ENCODE measurements around the gene NT5M.

NT5M gene

DNA sequence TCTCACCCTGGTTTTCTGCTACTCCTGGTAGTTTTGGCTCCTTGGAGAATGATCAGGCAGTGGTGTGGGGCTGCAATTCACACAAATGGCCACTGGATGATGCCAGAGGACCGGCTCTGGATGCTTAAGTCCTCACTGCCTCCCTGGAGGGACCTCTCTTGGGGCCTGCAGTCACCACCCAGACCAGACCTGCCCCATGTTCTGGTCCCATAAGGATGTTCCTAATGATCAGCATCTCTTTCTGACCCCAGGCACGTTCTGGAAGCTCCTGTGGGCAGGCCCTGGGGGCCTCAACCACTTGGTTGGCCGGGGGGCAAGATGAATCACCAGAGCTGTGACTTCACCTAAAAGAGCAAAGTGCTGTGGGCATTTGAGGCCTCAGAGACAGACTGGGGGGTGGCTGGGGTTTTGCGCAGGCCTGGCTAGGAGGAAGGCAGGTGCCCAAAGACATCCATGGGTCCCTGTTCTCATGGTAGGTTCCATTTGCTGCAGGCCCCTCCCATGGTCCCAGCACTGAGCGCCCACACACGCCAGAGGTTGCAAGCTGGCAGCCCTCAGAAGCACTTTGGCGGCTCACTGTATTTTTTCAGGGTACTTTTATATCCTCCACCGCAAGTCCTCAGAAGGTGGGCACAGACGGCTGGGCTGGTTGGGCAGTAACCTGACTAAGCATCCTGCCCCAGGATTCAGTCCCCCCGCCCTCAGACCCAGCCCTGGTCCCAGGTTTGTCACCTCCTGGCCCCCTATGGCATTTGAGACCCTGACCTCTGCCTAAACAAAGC lies 53.2 kb downstream of the NT5M start:
- peak; percentile 60 for DNase-seq

DNA sequence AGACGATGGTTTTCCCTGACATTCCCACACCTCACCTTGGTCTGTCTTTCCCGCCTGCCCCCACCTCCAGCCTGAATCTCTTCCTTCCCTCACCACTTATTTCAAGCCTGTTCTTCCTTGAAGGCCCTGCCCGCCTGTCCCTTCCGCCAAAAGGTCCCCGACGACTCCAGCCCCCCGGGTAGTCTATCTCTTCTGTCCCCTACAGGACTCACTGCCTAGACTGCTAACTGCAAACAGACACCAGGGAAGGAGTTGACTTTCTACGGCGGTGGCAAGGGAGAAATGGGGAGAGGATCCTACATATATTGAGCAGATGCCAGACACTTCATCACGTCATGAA lies 53.7 kb downstream of the NT5M start:
- no peak for DNase-seq

DNA sequence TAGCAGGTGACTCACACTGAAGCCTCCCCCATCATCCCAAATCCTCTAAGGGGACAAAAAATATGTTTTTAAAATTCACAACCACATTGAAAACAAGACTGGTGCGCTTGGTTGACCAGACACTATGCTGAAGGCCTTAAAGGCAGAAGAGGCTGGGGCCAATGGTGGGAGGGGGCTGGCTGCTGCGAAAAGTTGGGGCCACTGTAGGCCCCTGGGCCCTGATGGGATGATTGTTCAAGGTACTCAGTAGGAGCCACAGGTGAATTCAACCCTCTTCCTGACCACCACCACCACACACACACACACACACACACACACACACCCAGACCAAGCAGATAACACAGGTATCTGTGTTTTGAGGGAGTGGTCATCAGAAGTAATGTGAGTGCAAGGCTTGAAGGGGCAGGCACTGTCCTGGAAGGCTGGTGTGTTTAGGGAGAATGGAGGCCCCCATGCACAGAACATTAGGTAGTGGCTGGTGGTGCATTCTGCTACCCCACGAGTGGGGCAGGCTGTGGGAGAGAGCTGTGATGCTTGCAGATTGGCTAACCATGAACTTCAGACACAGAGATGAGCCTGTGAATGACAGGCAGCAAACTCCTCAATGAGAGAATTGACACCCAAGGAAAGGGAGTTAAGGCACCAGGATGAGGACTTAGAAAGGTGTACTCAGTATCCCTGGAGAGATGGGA lies 55.0 kb downstream of the NT5M start:
- DNase-seq: no peak

GRCh38 chr17:17358866-17359265 lies 55.7 kb downstream of the NT5M start:
- DNase-seq: no peak

DNA sequence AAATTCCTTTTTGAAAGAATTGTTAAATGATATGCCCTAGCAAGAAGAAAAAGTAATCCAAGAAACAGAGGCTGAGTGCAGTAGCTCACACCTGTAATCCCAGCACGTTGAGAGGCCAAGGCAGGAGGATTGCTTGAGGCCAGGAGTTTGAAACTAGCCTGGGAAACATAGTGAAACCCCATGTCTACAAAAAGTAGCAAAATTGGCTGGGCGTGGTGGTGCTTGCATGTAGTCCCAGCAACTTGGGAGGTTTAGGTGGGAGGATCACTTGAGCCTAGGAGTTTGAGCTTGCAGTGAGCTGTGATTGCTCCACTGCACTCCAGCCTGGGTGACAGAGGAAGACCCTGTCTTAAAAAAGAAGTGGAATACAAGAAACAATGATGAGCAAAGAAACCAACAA lies 56.1 kb downstream of the NT5M start:
- no peak for DNase-seq

- DNase-seq: no peak
Measured at GRCh38 chr17:17360087-17360730, 57.0 kb downstream of the NT5M start.

- no peak for DNase-seq
Measured at GRCh38 chr17:17361543-17361866, 58.3 kb downstream of the NT5M start.

DNA sequence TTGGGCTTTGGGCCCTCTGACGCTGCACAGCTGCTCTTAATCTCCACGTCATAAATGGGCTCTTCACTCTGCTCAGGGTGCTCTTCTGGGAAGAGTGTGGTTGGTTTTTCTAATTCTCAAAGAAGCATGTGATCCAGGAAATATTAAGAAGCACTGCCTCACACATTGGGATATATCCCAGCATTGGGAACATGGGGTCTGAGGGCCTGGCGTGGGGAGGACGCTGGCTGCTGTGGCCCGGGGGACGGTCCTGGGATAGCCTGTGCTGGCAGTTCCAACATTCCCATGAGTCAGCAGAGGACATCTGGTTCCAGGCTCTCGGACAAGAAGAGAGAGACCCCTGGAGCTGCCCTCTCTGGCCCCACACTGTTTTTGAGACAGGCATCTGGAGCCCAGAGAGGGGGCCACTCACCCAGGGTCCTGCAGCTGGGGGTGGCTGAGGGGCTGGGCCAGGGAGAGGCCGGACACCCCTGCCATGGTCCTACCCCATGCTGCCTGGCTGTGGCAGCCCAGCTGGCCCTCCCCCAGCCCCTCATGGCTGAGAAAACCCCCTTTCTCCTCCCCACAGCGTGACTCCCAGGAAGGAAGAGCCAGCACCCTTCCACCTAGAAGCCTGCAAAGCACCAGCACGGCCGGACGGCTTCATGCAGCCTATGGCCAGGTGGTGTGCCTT lies 58.8 kb downstream of the NT5M start:
- DNase-seq: peak; percentile 23

- DNase-seq: no peak
Measured at GRCh38 chr17:17362540-17362930, 59.4 kb downstream of the NT5M start.

- no peak for DNase-seq
Measured at GRCh38 chr17:17363638-17364337, 60.6 kb downstream of the NT5M start.

GRCh38 chr17:17364338-17364667 lies 61.1 kb downstream of the NT5M start:
- no peak for DNase-seq

- no peak for DNase-seq
Measured at GRCh38 chr17:17365476-17366110, 62.4 kb downstream of the NT5M start.

DNA sequence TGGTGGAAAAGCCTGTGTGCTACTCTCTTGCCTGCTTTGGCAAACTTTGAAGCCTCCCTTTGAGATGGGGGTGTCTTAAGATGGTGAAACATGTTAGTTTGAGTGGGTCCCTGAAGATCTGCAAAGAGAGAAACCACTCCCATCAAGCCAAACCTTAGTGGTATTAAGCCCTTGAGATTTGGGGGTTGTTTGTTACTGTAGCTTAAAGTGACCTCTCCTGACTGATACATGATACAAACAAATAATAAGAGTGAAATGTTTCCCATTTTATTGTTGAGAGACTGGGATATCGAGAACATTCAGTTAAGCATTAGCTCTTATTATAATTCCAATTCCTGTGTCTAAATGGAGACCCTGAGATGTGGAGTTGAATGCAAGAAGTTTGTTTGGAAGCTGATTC lies 63.1 kb downstream of the NT5M start:
- DNase-seq: no peak

GRCh38 chr17:17366941-17367875 lies 64.0 kb downstream of the NT5M start:
- DNase-seq: no peak

- no peak for DNase-seq
Measured at GRCh38 chr17:17367931-17368330, 64.8 kb downstream of the NT5M start.

GRCh38 chr17:17370711-17371110 lies 67.5 kb downstream of the NT5M start:
- no peak for DNase-seq

GRCh38 chr17:17372856-17373520 lies 69.8 kb downstream of the NT5M start:
- no peak for DNase-seq

DNA sequence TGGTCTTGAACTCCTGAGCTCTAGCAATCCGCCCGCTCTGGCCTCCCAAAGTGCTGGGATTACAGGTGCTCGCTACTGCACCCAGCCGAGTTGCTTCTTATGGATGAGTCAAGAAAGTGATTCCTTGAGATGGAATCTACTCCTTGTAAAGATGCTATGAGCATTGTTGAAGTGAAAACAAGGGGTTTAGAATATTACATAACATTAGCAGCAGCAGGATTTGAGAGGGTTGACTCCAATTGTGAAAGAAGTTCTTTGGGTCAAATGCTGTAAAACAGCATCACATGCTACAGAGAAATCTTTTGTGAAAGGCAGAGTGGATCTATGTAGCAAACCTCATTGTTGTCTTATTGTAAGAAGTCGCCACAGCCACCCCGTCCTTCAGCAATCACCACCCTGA lies 72.7 kb downstream of the NT5M start:
- DNase-seq: peak; percentile 14

GRCh38 chr17:17376362-17376761 lies 73.2 kb downstream of the NT5M start:
- DNase-seq: no peak

DNA sequence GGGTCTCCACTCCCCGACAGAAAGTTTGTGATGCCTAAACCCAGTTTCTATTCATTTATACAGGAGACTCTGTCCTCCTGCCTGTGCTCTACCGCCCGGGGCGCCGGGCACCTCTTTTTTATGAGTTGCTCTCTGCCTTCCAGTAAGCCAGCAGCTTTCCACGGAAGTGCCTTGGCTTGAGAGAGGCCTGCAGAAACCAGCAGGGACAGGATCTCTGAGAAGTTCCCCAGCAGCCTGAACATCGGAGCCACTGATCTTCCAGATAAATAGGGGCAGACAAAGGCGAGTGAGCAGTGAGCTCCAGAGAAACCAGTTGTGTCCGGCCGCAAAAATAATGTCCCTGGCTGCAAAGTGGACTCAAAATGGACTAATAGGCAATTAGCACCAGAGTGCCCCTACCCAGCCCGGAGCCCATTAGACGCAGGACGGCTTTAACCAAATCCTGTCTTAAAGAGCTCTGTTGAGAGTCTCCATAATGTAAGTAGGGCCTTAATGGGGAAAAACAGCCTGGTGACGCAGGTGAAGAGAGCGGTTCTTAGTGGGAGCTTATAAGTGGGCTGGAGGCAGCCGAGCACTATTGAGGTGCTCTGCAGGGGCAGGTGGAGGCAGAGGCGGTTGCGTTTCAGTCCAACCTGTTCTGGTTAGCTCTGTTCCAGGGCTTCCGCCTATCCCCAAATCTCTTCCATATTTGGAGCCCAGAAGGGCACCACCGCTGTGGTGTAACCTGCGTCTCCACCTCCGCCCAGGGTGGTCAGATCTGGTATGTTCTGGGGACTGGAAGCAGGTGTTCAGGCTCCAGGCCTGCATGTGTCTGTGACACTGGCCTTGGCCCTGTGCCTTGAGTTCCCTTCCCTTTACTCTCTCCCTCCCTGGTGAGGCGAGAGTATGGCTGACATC lies 74.1 kb downstream of the NT5M start:
- no peak for DNase-seq
